Stimulated activated effector memory CD8-positive, alpha-beta T cell treated with anti-CD3 and anti-CD28 coated beads, Interleukin-12 subunit alpha, Interleukin-12 subunit beta, amount 100 ng/mL, for 72 hours (primary cell): ENCODE data around the gene MCM5.
"Not testable (repeated sequence)": the region's sequence is repeated elsewhere in the genome, so short reads cannot be mapped to it uniquely, and the experiment has no call there.

Experiments
- ATAC-seq: fragments of 150-1000 bp; cut with Tn5 transposase; 2 replicates; pipeline ENCODE4 v1.10.0; 2021
- DNase-seq, 2 donors: peaks; one replicate each; pipeline ENCODE4 v3.0.0; 2021 to 2022; ENCODE audit warnings: low spot score in 2 of 2
- H3K27ac Mint-ChIP-seq: one replicate; pipeline ENCODE4 v1.8.0; 2022; ENCODE audit warnings: mild to moderate bottlenecking, mixed read lengths
- H3K36me3 Mint-ChIP-seq: one replicate; pipeline ENCODE4 v1.8.0; 2022; ENCODE audit warnings: mild to moderate bottlenecking, mixed read lengths
- H3K4me1 Mint-ChIP-seq: one replicate; pipeline ENCODE4 v1.8.0; 2022; ENCODE audit warnings: mixed read lengths
- H3K4me3 Mint-ChIP-seq: one replicate; pipeline ENCODE4 v1.8.0; 2022; ENCODE audit warnings: mild to moderate bottlenecking, mixed read lengths
- H3K9me3 Mint-ChIP-seq: one replicate; pipeline ENCODE4 v1.8.0; 2022; ENCODE audit warnings: mixed read lengths

The MCM5 gene

GRCh38 chr22:35430897-35431322 lies 31.0 kb downstream of the MCM5 start:
- Mint-ChIP-seq H3K36me3 (peaks cover 83% of the 10 kb centered on the region), H3K27ac (no peak overlapping the region), H3K4me3 (no peak overlapping the region), H3K9me3 (no peaks in the 10 kb centered on the region), H3K4me1 (peaks cover 9% of the 10 kb centered on the region)
- peak; percentile 64 to 74 for DNase-seq
- ATAC-seq = peak; percentile 75

GRCh38 chr22:35431483-35432227 lies 31.7 kb downstream of the MCM5 start:
- Mint-ChIP-seq H3K36me3 (peaks cover 80% of the 10 kb centered on the region), H3K4me1 (peaks cover 3% of the 10 kb centered on the region), H3K27ac (no peak overlapping the region), H3K4me3 (no peak overlapping the region), H3K9me3 (no peaks in the 10 kb centered on the region)
- no peak for ATAC-seq
- no peak for DNase-seq

DNA sequence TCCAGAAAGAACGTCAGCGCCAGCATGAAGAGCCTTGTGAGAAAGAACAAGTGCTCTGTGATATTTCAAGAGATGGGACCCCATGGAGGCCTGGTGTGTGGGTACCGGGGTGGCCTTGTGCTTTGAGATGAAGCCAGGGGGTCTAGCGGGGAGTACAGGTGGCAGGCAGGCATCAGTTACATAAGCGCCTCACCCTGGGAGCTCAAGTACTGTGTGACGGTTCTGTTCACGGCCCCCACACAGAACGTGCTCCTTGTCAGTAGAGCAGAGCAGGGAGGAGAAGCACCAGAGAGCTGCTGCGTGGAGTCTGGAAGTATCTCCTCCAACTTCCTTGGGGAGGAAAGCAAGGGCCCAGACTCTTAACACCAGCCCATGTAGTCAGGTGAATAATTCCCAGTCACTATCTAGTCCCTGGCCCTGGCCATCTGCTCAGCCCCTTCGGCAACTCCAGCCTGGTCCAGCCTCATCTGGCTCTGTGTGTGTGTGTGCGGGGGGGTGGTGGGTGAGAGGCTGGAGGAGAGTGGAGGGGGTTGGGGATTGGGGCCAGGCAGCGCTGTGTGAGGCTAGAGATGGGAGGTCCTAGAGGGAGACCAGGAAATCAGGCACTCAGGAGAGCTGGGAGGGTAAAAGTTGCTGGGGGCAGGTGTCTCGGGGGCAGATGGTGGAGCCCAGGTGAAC lies 32.4 kb downstream of the MCM5 start:
- Mint-ChIP-seq H3K9me3 (no peaks in the 10 kb centered on the region), H3K4me1 (no peaks in the 10 kb centered on the region), H3K36me3 (peaks cover 73% of the 10 kb centered on the region), H3K27ac (no peak overlapping the region), H3K4me3 (no peak overlapping the region)
- no peak for ATAC-seq
- no peak for DNase-seq

GRCh38 chr22:35434061-35434710 lies 34.2 kb downstream of the MCM5 start:
- Mint-ChIP-seq H3K36me3 (peaks cover 68% of the 10 kb centered on the region), H3K4me1 (peaks cover 6% of the 10 kb centered on the region), H3K4me3 (no peak overlapping the region), H3K9me3 (no peaks in the 10 kb centered on the region), H3K27ac (no peak overlapping the region)
- DNase-seq = no peak
- no peak for ATAC-seq

GRCh38 chr22:35435201-35435740 lies 35.3 kb downstream of the MCM5 start:
- ATAC-seq (peak; percentile 38), DNase-seq (no peak)
- Mint-ChIP-seq H3K27ac (no peak overlapping the region), H3K36me3 (peaks cover 63% of the 10 kb centered on the region), H3K4me3 (no peak overlapping the region), H3K4me1 (peaks cover 6% of the 10 kb centered on the region), H3K9me3 (no peaks in the 10 kb centered on the region)

- Mint-ChIP-seq H3K36me3 (peaks cover 51% of the 10 kb centered on the region), H3K4me1 (peaks cover 6% of the 10 kb centered on the region), H3K9me3 (no peaks in the 10 kb centered on the region), H3K27ac (peak overlapping the region; percentile 63), H3K4me3 (no peak overlapping the region)
- no peak for ATAC-seq
- no peak for DNase-seq
These were observed 36.5 kb downstream of the MCM5 start for GRCh38 chr22:35436421-35436820.

GRCh38 chr22:35437049-35437448 lies 37.1 kb downstream of the MCM5 start:
- Mint-ChIP-seq H3K27ac (no peak overlapping the region), H3K4me3 (no peak overlapping the region), H3K4me1 (peaks cover 6% of the 10 kb centered on the region), H3K36me3 (peaks cover 45% of the 10 kb centered on the region), H3K9me3 (no peaks in the 10 kb centered on the region)
- DNase-seq (no peak), ATAC-seq (peak; percentile 44)

- Mint-ChIP-seq H3K36me3 (peaks cover 33% of the 10 kb centered on the region), H3K4me1 (peaks cover 11% of the 10 kb centered on the region)
- not testable (repeated sequence) for H3K9me3 Mint-ChIP-seq, DNase-seq, H3K4me3 Mint-ChIP-seq, ATAC-seq, H3K27ac Mint-ChIP-seq
These were observed 38.9 kb downstream of the MCM5 start for GRCh38 chr22:35438673-35439364.

GRCh38 chr22:35439365-35439717 lies 39.4 kb downstream of the MCM5 start:
- no peak for DNase-seq
- Mint-ChIP-seq H3K4me1 (peaks cover 16% of the 10 kb centered on the region), H3K4me3 (no peak overlapping the region), H3K9me3 (no peaks in the 10 kb centered on the region), H3K27ac (no peak overlapping the region), H3K36me3 (peaks cover 31% of the 10 kb centered on the region)
- no peak for ATAC-seq

- H3K4me3 Mint-ChIP-seq = no peak overlapping the region
- peaks cover 26% of the 10 kb centered on the region for H3K36me3 Mint-ChIP-seq
- H3K27ac Mint-ChIP-seq = no peak overlapping the region
- DNase-seq (no peak), ATAC-seq (no peak)
- H3K9me3 Mint-ChIP-seq = no peaks in the 10 kb centered on the region
- peaks cover 16% of the 10 kb centered on the region for H3K4me1 Mint-ChIP-seq
These were observed 40.2 kb downstream of the MCM5 start for GRCh38 chr22:35440129-35440528.

DNA sequence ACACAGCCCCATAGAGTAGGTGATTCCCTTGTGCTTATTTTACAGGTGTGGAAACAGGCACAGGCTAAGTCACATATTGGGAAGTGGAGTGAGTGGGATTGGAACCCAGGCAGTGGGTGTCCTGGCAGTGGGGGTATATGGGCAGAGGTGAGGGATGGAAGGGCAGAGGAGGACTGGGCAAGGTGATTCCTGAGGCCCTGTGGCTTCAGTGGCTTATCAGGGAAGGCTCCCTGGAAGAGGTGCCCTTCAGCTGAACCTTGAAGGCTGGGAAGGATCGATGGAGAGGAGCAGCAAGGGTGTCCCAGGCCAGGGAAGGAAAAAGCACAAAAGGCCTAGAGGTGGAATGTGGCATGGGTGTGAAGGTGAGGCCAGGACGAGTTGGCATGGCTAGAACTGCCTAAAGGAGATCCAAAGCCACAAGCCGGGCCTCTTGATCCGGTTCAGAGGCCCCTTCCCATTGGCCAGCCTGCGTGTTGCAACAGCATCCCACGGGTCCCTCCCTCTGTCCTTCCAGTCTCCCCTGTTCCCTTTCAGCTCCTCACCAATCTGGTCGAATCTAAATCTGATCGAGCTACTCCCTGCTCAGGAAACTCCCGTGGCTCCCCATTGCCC lies 41.7 kb downstream of the MCM5 start:
- DNase-seq = no peak
- H3K36me3 Mint-ChIP-seq = peaks cover 30% of the 10 kb centered on the region
- H3K27ac Mint-ChIP-seq = no peak overlapping the region
- H3K4me3 Mint-ChIP-seq = no peak overlapping the region
- H3K4me1 Mint-ChIP-seq = peaks cover 16% of the 10 kb centered on the region
- no peaks in the 10 kb centered on the region for H3K9me3 Mint-ChIP-seq
- ATAC-seq = no peak

DNA sequence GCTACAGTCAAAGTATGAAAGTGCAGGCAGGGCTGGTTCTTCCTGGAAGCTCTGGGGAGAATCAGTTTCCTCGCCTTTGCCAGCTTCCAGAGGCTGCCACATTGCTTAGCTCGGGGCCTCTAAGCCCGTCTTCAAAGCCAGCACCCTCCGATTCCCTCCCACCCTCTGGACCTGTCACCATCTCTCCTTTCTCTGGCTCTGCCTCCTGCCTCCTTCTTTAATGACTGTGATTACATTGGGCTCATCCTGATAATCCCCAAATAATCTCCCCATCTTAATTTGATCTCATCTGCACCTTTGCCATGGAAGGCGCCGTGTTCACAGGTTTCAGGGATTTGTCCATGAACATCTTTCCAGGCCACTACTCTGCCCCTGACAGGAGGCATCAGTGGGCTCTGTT lies 42.5 kb downstream of the MCM5 start:
- DNase-seq (no peak), ATAC-seq (no peak)
- Mint-ChIP-seq H3K9me3 (no peaks in the 10 kb centered on the region), H3K4me1 (peaks cover 16% of the 10 kb centered on the region), H3K4me3 (no peak overlapping the region), H3K27ac (no peak overlapping the region), H3K36me3 (peaks cover 29% of the 10 kb centered on the region)

DNA sequence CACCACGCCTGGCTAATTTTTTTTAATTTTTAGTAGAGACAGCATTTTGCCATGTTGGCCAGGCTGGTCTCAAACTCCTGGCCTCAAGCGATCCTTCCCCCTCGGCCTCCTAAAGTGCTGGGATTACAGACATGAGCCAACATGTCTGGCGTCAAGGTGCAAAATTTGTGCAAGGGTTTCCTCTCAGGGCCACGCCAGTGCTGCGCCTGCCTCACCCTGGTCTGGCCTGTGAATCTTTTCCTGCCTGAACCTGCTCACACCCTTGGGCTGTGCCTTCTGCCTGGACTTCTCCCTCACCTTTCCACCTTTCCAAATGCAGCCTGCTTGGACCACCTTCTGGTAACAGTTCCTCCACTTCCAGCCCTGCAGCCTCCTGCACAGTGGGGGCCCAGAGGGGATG lies 43.4 kb downstream of the MCM5 start:
- Mint-ChIP-seq H3K9me3 (no peaks in the 10 kb centered on the region), H3K27ac (peak overlapping the region; percentile 23), H3K36me3 (peaks cover 27% of the 10 kb centered on the region), H3K4me3 (no peak overlapping the region), H3K4me1 (peaks cover 24% of the 10 kb centered on the region)
- ATAC-seq (no peak), DNase-seq (no peak)

DNA sequence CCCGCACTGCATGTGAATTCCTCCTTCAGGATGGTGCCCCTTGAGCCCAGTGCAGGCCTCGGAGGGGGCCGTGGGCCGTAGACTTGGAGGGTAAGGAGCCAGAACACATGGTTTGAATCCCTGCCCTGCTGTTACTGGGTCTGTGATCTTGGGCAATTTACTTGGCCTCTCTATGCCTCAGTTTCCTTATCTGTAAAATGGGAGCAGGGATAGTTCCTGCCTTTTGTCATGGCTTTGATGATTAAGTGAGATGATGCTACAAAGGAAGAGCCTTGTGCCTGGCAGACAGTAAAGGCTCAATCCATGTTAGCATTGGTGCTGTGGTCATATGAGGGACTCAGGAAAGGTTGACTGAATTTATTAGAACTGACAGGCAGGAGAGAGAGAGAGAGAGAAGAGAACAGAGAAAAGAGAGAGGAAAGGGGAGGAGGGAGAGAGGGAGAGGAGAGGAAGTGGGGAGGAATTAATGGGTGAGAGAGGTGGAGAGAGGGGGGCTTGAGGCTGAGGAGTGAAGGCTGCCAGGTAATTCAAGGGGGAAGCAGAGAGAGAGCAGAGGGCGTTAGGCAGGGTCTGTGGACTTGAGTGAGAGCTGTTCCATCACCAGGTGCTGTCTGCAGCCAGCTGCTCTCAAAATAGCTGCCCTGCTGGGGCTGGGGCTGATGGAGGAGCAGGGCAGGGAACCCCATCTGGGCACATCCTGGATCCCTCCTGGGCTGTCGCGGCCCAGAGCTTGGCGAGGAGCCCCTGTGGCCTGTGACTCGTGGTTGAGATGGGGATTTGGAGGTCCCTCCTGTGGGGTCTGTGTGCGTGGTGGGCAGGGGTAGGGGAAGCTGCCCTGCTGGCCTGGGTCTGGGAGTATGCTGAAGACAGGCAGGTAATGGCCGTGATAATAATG lies 44.1 kb downstream of the MCM5 start:
- Mint-ChIP-seq H3K9me3 (no peaks in the 10 kb centered on the region), H3K36me3 (peaks cover 32% of the 10 kb centered on the region), H3K4me1 (peaks cover 21% of the 10 kb centered on the region), H3K4me3 (no peak overlapping the region), H3K27ac (peak overlapping the region; percentile 23)
- no peak for DNase-seq
- ATAC-seq = no peak
